GM23338 (cell line): Measurements from ENCODE around the gene TAF9B. TPM values are rescaled to one million over a fixed set of nuclear protein-coding genes. Genes with fewer than 3 reads are reported as not detected.

Experiments used
- ATAC-seq: fragments of 200-7000 bp; cut with Tn5 transposase; 3 replicates; pipeline ENCODE4 v1.9.1; 2020
- DNase-seq: peaks from one replicate; pipeline ENCODE4 v3.0.0-alpha.2; 2015; ENCODE audit warnings: low spot score
- H2AFZ ChIP-seq: fragments of 200-600 bp; sonication (generic); 2 replicates; pipeline ENCODE4 v1.8.0; 2016; ENCODE audit warnings: antibody characterized with exemption, mild to moderate bottlenecking, moderate library complexity
- H3F3A ChIP-seq: fragments of 200-600 bp; sonication (generic); replicated peaks from 2 replicates; pipeline ENCODE4 v1.8.0; 2017; ENCODE audit warnings: antibody characterized with exemption, mixed run types, low read depth
- H3K27ac ChIP-seq: fragments of 200-600 bp; sonication (generic); 2 replicates; pipeline ENCODE4 v1.6.1; 2016; ENCODE audit warnings: low read depth
- H3K27me3 ChIP-seq: fragments of 200-600 bp; sonication (generic); 2 replicates; pipeline ENCODE4 v1.8.0; 2016; ENCODE audit warnings: mild to moderate bottlenecking, mixed run types, moderate library complexity; ENCODE audit not compliant: insufficient read depth
- H3K36me3 ChIP-seq: fragments of 200-600 bp; sonication (generic); 2 replicates; pipeline ENCODE4 v1.8.0; 2016; ENCODE audit warnings: mild to moderate bottlenecking; ENCODE audit not compliant: insufficient read depth
- H3K4me1 ChIP-seq: fragments of 200-600 bp; sonication (generic); 2 replicates; pipeline ENCODE4 v1.8.0; 2016; ENCODE audit warnings: mild to moderate bottlenecking, moderate library complexity; ENCODE audit not compliant: insufficient read depth
- H3K4me2 ChIP-seq: fragments of 200-600 bp; sonication (generic); 2 replicates; pipeline ENCODE4 v1.7.1; 2017; ENCODE audit warnings: mixed run types
- H3K4me3 ChIP-seq: fragments of 200-600 bp; sonication (generic); 2 replicates; pipeline ENCODE4 v1.6.1; 2016; ENCODE audit warnings: mixed run types
- H3K79me2 ChIP-seq: fragments of 200-600 bp; sonication (generic); replicated peaks from 2 replicates; pipeline ENCODE4 v1.8.0; 2017; ENCODE audit warnings: mild to moderate bottlenecking; ENCODE audit not compliant: insufficient read depth
- H3K9me2 ChIP-seq: fragments of 200-600 bp; sonication (generic); 2 replicates; pipeline ENCODE4 v1.8.0; 2017; ENCODE audit not compliant: insufficient read depth
- H4K20me1 ChIP-seq: fragments of 200-600 bp; sonication (generic); replicated peaks from 2 replicates; pipeline ENCODE4 v1.8.0; 2017; ENCODE audit warnings: mild to moderate bottlenecking; ENCODE audit not compliant: insufficient read depth
- H3K27ac Mint-ChIP-seq: 2 replicates; pipeline ENCODE4 v1.8.0; 2020; ENCODE audit warnings: inconsistent platforms, mild to moderate bottlenecking, moderate library complexity, mixed read lengths
- H3K27me3 Mint-ChIP-seq: 3 replicates; pipeline ENCODE4 v1.8.0; 2022; ENCODE audit warnings: low read depth, mild to moderate bottlenecking, moderate library complexity, mixed read lengths, inconsistent platforms; ENCODE audit not compliant: insufficient read depth, poor library complexity
- H3K36me3 Mint-ChIP-seq: 3 replicates; pipeline ENCODE4 v1.8.0; 2021; ENCODE audit warnings: low read depth, mild to moderate bottlenecking, inconsistent platforms, moderate library complexity, mixed read lengths
- H3K4me1 Mint-ChIP-seq: 3 replicates; pipeline ENCODE4 v1.8.0; 2020; ENCODE audit warnings: mild to moderate bottlenecking, inconsistent platforms, mixed read lengths
- H3K4me3 Mint-ChIP-seq: 3 replicates; pipeline ENCODE4 v1.8.0; 2021; ENCODE audit warnings: moderate library complexity, mild to moderate bottlenecking, inconsistent platforms, mixed read lengths
- H3K9me3 Mint-ChIP-seq: 3 replicates; pipeline ENCODE4 v1.8.0; 2020; ENCODE audit warnings: moderate library complexity, mild to moderate bottlenecking, inconsistent platforms, mixed read lengths
- CREB1 ChIP-seq: fragments of 250-450 bp; sonication (Bioruptor Pico); IDR thresholded peaks from 2 replicates; pipeline ENCODE4 v1.5.0; 2020; ENCODE audit warnings: low read depth, mild to moderate bottlenecking, moderate library complexity
- ETS1 ChIP-seq: IDR thresholded peaks from 2 replicates; pipeline ENCODE4 v1.6.1; 2016; ENCODE audit warnings: antibody characterized with exemption
- EZH2 ChIP-seq: fragments of 200-600 bp; sonication (generic); IDR thresholded peaks from one replicate; pipeline ENCODE4 v1.8.0; 2017; ENCODE audit warnings: antibody characterized with exemption, mild to moderate bottlenecking, low read depth; ENCODE audit not compliant: unreplicated experiment
- EZH2phosphoT487 ChIP-seq: fragments of 200-600 bp; sonication (generic); IDR thresholded peaks from one replicate; pipeline ENCODE4 v1.8.1; 2018; ENCODE audit warnings: antibody characterized with exemption; ENCODE audit not compliant: unreplicated experiment
- JUNB ChIP-seq: IDR thresholded peaks from one replicate; pipeline ENCODE4 v1.6.1; 2016; ENCODE audit warnings: antibody characterized with exemption; ENCODE audit not compliant: unreplicated experiment
- NANOG ChIP-seq: IDR thresholded peaks from 2 replicates; pipeline ENCODE4 v1.6.1; 2016; ENCODE audit warnings: antibody characterized with exemption, borderline replicate concordance
- POLR2AphosphoS5 ChIP-seq: IDR thresholded peaks from 2 replicates; pipeline ENCODE4 v1.6.1; 2016; ENCODE audit warnings: antibody characterized with exemption, low read depth
- STAT1 ChIP-seq: IDR thresholded peaks from one replicate; pipeline ENCODE4 v1.6.1; 2016; ENCODE audit warnings: antibody characterized with exemption; ENCODE audit not compliant: unreplicated experiment
- ZNF114 ChIP-seq: fragments of 250-450 bp; sonication (Bioruptor Pico); IDR thresholded peaks from 2 replicates; pipeline ENCODE4 v1.5.0; 2020; ENCODE audit warnings: mild to moderate bottlenecking, moderate library complexity
- ZNF331 ChIP-seq: fragments of 250-450 bp; sonication (Bioruptor Pico); IDR thresholded peaks from 2 replicates; pipeline ENCODE4 v1.5.0; 2020; ENCODE audit warnings: low read depth, mild to moderate bottlenecking, moderate library complexity
- ZNF462 ChIP-seq: fragments of 250-450 bp; sonication (Bioruptor Pico); IDR thresholded peaks from 2 replicates; pipeline ENCODE4 v1.5.0; 2020; ENCODE audit warnings: mild to moderate bottlenecking, moderate library complexity
- polyA plus RNA-seq: library from polyadenylated mRNA; unstranded; fragments of >200 nt; fragmentation: Nextera tagmentation; extraction: Ambion mirVana; gene quantifications from 2 replicates; pipeline ENCODE4 v1.2.1, GENCODE V29; 2016
- total RNA-seq: library from RNA; depleted of rRNA; stranded (reverse); fragments of >200 nt; shearing (Covaris generic); gene quantifications from 2 replicates; pipeline ENCODE4 v1.2.3, GENCODE V29; 2014
- TF ChIP-seq, protein P1 (sequence below), 2 experiments: fragments of 200-600 bp in 1 of 2; sonication (generic) in 1 of 2; conservative IDR thresholded peaks; 2 replicates each; pipeline versions ENCODE4 v1.5.1 to v1.6.1; 2016 to 2017; ENCODE audit warnings: antibody characterized with exemption in 2 of 2, low read depth in 2 of 2, mild to moderate bottlenecking in 2 of 2, moderate library complexity in 1 of 2
- TF ChIP-seq, protein P2 (sequence below): IDR thresholded peaks from one replicate; pipeline ENCODE4 v1.6.1; 2018; ENCODE audit warnings: antibody characterized with exemption; ENCODE audit not compliant: unreplicated experiment

Gene TAF9B
- total and polyA plus RNA-seq, 2 experiments from 2014 or later, result 23.1 to 37.8 TPM

DNA sequence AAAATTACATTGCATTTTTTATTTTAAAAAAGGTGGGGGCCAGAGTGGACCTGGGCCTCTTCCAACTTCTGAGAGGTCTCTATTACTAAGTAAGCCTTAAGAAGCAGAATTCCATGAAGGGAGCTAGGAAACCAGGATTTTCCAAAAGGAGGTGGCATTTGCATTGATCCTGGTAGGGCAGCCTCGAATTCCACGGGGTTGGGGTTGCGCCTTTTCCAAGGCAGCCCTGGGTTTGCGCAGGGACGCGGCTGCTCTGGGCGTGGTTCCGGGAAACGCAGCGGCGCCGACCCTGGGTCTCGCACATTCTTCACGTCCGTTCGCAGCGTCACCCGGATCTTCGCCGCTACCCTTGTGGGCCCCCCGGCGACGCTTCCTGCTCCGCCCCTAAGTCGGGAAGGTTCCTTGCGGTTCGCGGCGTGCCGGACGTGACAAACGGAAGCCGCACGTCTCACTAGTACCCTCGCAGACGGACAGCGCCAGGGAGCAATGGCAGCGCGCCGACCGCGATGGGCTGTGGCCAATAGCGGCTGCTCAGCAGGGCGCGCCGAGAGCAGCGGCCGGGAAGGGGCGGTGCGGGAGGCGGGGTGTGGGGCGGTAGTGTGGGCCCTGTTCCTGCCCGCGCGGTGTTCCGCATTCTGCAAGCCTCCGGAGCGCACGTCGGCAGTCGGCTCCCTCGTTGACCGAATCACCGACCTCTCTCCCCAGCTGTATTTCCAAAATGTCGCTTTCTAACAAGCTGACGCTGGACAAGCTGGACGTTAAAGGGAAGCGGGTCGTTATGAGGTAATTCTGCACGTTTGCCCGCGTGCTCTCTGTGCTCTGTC lies 35.6 kb downstream of the TAF9B start, which contains the start of gene PGK1:
Gene PGK1 (plus strand): TSS at position 626 of the 824 bp plus-strand sequence. CDS start 93 bp downstream, at position 719.
- H3K4me1 Mint-ChIP-seq, result peaks cover 37% of the 10 kb centered on the region
- peak; percentile 96 for ATAC-seq
- H3K9me3 Mint-ChIP-seq, result no peaks in the 10 kb centered on the region
- Histone ChIP-seq H4K20me1 (peaks cover 26% of the 10 kb centered on the region), H3K9me2 (no peaks in the 10 kb centered on the region), H3F3A (0 out of 2 replicates have a peak, but pooled peaks cover 3% of the 10 kb centered on the region), H3K36me3 (no peaks in the 10 kb centered on the region), H3K4me3 (peak within 1 kb of the TSS; percentile 92), H3K27ac (peak within 1 kb of the TSS; percentile 92), H2AFZ (no peak within 1 kb of the TSS), H3K27me3 (no peaks in the 10 kb centered on the region), H3K79me2 (peaks cover 48% of the 10 kb centered on the region), H3K4me2 (peak within 1 kb of the TSS; percentile 90), H3K4me1 (peaks cover 25% of the 10 kb centered on the region)
- H3K4me3 Mint-ChIP-seq, result peak within 1 kb of the TSS; percentile 93
- peaks cover 5% of the 10 kb centered on the region for H3K27me3 Mint-ChIP-seq
- peaks cover 26% of the 10 kb centered on the region for H3K36me3 Mint-ChIP-seq
- peak within 1 kb of the TSS; percentile 92 for H3K27ac Mint-ChIP-seq
- DNase-seq, result peak; percentile 94
- TF ChIP-seq ZNF462 (CRISPR knock-in tag) (no peak), POLR2AphosphoS5 (peak; percentile 70), JUNB (no peak), EZH2phosphoT487 (no peak), NANOG (no peak), EZH2 (no peak), CREB1 (CRISPR knock-in tag) (peak; percentile 67), ZNF331 (CRISPR knock-in tag) (no peak), ZNF114 (CRISPR knock-in tag) (no peak), ETS1 (0 out of 2 replicates have a peak, but pooled peaks have one; percentile 24), STAT1 (no peak)
- TF ChIP-seq, protein P1, sequence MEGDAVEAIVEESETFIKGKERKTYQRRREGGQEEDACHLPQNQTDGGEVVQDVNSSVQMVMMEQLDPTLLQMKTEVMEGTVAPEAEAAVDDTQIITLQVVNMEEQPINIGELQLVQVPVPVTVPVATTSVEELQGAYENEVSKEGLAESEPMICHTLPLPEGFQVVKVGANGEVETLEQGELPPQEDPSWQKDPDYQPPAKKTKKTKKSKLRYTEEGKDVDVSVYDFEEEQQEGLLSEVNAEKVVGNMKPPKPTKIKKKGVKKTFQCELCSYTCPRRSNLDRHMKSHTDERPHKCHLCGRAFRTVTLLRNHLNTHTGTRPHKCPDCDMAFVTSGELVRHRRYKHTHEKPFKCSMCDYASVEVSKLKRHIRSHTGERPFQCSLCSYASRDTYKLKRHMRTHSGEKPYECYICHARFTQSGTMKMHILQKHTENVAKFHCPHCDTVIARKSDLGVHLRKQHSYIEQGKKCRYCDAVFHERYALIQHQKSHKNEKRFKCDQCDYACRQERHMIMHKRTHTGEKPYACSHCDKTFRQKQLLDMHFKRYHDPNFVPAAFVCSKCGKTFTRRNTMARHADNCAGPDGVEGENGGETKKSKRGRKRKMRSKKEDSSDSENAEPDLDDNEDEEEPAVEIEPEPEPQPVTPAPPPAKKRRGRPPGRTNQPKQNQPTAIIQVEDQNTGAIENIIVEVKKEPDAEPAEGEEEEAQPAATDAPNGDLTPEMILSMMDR (conservative IDR thresholded peaks at IDR 0.05; ENCODE audit: low read depth in 2 of 2), result no peak
- TF ChIP-seq, protein P2, sequence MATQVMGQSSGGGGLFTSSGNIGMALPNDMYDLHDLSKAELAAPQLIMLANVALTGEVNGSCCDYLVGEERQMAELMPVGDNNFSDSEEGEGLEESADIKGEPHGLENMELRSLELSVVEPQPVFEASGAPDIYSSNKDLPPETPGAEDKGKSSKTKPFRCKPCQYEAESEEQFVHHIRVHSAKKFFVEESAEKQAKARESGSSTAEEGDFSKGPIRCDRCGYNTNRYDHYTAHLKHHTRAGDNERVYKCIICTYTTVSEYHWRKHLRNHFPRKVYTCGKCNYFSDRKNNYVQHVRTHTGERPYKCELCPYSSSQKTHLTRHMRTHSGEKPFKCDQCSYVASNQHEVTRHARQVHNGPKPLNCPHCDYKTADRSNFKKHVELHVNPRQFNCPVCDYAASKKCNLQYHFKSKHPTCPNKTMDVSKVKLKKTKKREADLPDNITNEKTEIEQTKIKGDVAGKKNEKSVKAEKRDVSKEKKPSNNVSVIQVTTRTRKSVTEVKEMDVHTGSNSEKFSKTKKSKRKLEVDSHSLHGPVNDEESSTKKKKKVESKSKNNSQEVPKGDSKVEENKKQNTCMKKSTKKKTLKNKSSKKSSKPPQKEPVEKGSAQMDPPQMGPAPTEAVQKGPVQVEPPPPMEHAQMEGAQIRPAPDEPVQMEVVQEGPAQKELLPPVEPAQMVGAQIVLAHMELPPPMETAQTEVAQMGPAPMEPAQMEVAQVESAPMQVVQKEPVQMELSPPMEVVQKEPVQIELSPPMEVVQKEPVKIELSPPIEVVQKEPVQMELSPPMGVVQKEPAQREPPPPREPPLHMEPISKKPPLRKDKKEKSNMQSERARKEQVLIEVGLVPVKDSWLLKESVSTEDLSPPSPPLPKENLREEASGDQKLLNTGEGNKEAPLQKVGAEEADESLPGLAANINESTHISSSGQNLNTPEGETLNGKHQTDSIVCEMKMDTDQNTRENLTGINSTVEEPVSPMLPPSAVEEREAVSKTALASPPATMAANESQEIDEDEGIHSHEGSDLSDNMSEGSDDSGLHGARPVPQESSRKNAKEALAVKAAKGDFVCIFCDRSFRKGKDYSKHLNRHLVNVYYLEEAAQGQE, result no peak
